HEK293 (cell line): ENCODE data around the gene SYNCRIP.
"Not testable (repeated sequence)": the region's sequence is repeated elsewhere in the genome, so short reads cannot be mapped to it uniquely, and the experiment has no call there.

Source experiments
- CTCF ChIA-PET: fragments of 350-600 bp; formaldehyde crosslinking; extraction: SDS; loops from one replicate; lab custom pipeline; 2021; ENCODE audit warnings: antibody characterized with exemption; lab: Yijun Ruan, JAX
- POLR2A ChIA-PET: fragments of 300-600 bp; formaldehyde crosslinking; extraction: SDS; loops from one replicate; lab custom pipeline; 2020; ENCODE audit warnings: antibody characterized with exemption, inconsistent platforms; lab: Yijun Ruan, JAX
- H3K27ac ChIP-seq: fragments of 200-500 bp; sonication (Bioruptor generic); 2 replicates; pipeline ENCODE4 v1.5.1; 2014; ENCODE audit warnings: low read depth, low read length, control low read depth, inconsistent platforms; ENCODE audit errors: extremely low read depth
- H3K36me3 ChIP-seq, 2 experiments: fragments of 200-500 bp in 1 of 2; sonication (Bioruptor generic) in 1 of 2; 1 replicate in 1 of 2; 2 replicates in 1 of 2; pipeline ENCODE4 v1.5.1; 2014 to 2017; ENCODE audit warnings: inconsistent platforms in 2 of 2, low read length in 2 of 2; ENCODE audit not compliant: control insufficient read depth in 2 of 2, insufficient read depth in 1 of 2
- H3K4me1 ChIP-seq: fragments of 200-500 bp; sonication (Bioruptor generic); 2 replicates; pipeline ENCODE4 v1.5.1; 2014; ENCODE audit warnings: mild to moderate bottlenecking, low read length, inconsistent platforms; ENCODE audit not compliant: control insufficient read depth, insufficient read depth
- H3K4me3 ChIP-seq: 2 replicates; pipeline ENCODE4 v1.5.1; 2011; ENCODE audit warnings: low read depth, mild to moderate bottlenecking, control low read depth, low read length, moderate library complexity
- H3K9me3 ChIP-seq: fragments of 200-500 bp; sonication (Bioruptor generic); 2 replicates; pipeline ENCODE4 v1.5.1; 2014; ENCODE audit warnings: low read depth, low read length, inconsistent platforms; ENCODE audit not compliant: control insufficient read depth, insufficient read depth
- GLI4 ChIP-seq: fragments of 450-650 bp; formaldehyde crosslinking; IDR thresholded peaks from 2 replicates; pipeline ENCODE4 v1.5.1; 2016; ENCODE audit warnings: missing biosample characterization, missing genetic modification characterization
- KLF16 ChIP-seq: fragments of 450-650 bp; formaldehyde crosslinking; IDR thresholded peaks from 2 replicates; pipeline ENCODE4 v1.5.1; 2017; ENCODE audit warnings: missing biosample characterization, missing genetic modification characterization
- KLF7 ChIP-seq: fragments of 450-650 bp; formaldehyde crosslinking; IDR thresholded peaks from 2 replicates; pipeline ENCODE4 v1.5.1; 2016; ENCODE audit warnings: missing biosample characterization, missing genetic modification characterization, borderline replicate concordance
- RBAK ChIP-seq: fragments of 450-650 bp; formaldehyde crosslinking; IDR thresholded peaks from 2 replicates; pipeline ENCODE4 v1.5.1; 2016; ENCODE audit warnings: missing biosample characterization, missing genetic modification characterization
- ZBTB48 ChIP-seq: fragments of 450-650 bp; formaldehyde crosslinking; IDR thresholded peaks from 2 replicates; pipeline ENCODE4 v1.5.1; 2016; ENCODE audit warnings: missing biosample characterization, missing genetic modification characterization
- ZFP41 ChIP-seq: fragments of 450-650 bp; formaldehyde crosslinking; IDR thresholded peaks from 2 replicates; pipeline ENCODE4 v1.5.1; 2016; ENCODE audit warnings: missing biosample characterization, missing genetic modification characterization, borderline replicate concordance
- ZNF202 ChIP-seq: fragments of 450-650 bp; formaldehyde crosslinking; IDR thresholded peaks from 2 replicates; pipeline ENCODE4 v1.5.1; 2016; ENCODE audit warnings: missing biosample characterization, missing genetic modification characterization, borderline replicate concordance
- ZNF26 ChIP-seq: fragments of 450-650 bp; formaldehyde crosslinking; IDR thresholded peaks from 2 replicates; pipeline ENCODE4 v1.5.1; 2016; ENCODE audit warnings: missing biosample characterization, missing genetic modification characterization
- ZNF362 ChIP-seq: fragments of 450-650 bp; formaldehyde crosslinking; IDR thresholded peaks from 2 replicates; pipeline ENCODE4 v1.5.1; 2016; ENCODE audit warnings: missing biosample characterization, missing genetic modification characterization
- ZNF416 ChIP-seq: fragments of 450-650 bp; formaldehyde crosslinking; IDR thresholded peaks from 2 replicates; pipeline ENCODE4 v1.5.1; 2016; ENCODE audit warnings: missing biosample characterization, missing genetic modification characterization
- ZNF555 ChIP-seq: fragments of 450-650 bp; formaldehyde crosslinking; conservative IDR thresholded peaks from 2 replicates; pipeline ENCODE4 v1.5.1; 2017; ENCODE audit warnings: missing biosample characterization, mild to moderate bottlenecking, missing genetic modification characterization, inconsistent platforms
- ZNF558 ChIP-seq: fragments of 450-650 bp; formaldehyde crosslinking; IDR thresholded peaks from 2 replicates; pipeline ENCODE4 v1.5.1; 2016; ENCODE audit warnings: missing biosample characterization, missing genetic modification characterization
- ZNF768 ChIP-seq: fragments of 450-650 bp; formaldehyde crosslinking; IDR thresholded peaks from 2 replicates; pipeline ENCODE4 v1.5.1; 2018; ENCODE audit warnings: missing biosample characterization, mild to moderate bottlenecking, missing genetic modification characterization
- ZNF837 ChIP-seq: fragments of 450-650 bp; formaldehyde crosslinking; IDR thresholded peaks from 2 replicates; pipeline ENCODE4 v1.5.1; 2016; ENCODE audit warnings: missing biosample characterization, missing genetic modification characterization
- TF ChIP-seq, protein P1 (sequence below): fragments of 450-650 bp; formaldehyde crosslinking; conservative IDR thresholded peaks from 2 replicates; pipeline ENCODE4 v1.5.1; 2016; ENCODE audit warnings: low read depth, missing biosample characterization, missing genetic modification characterization
- TF ChIP-seq, protein P2 (sequence below): fragments of 450-650 bp; formaldehyde crosslinking; IDR thresholded peaks from 2 replicates; pipeline ENCODE4 v1.5.1; 2016; ENCODE audit warnings: missing biosample characterization, missing genetic modification characterization

Gene SYNCRIP

DNA sequence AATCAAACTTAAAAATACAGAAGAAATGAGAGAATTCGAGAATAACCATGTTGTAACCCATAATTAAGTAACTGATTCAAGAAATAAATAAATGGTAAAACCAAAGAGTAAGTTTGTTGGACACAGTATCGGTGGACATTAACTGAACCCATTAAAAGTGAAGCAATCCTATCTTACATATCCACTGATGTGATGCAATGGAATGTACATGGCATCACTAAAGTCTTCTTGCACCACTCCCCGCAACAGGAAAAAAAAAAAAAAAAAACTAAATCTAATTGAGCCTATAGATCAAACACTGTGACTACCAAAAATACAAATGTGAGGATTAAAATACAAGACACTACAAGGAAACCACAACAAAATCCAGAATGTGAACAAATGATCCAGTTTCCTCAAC lies 56.9 kb downstream of the SYNCRIP start:
- Histone ChIP-seq H3K36me3 (peaks cover 0 to 3% of the 10 kb centered on the region in 2 experiments; a peak in 2 of 3 replicates), H3K4me3 (no peak overlapping the region), H3K4me1 (peaks cover 2% of the 10 kb centered on the region; the same call in 1 of the 2 replicates), H3K27ac (no peak overlapping the region), H3K9me3 (no peaks in the 10 kb centered on the region)
- CTCF ChIA-PET = interaction anchor here (0.7 to 1.0 kb wide), 2 partner anchors 14 to 49 kb away, joined by 5 to 6 read pairs; no protein-coding TSS in a partner anchor
- TF ChIP-seq ZNF26 (tag by site-specific recombination) (no peak), ZNF837 (tag by site-specific recombination) (no peak), KLF16 (no peak), KLF7 (tag by site-specific recombination) (no peak), ZNF362 (tag by site-specific recombination) (no peak), RBAK (no peak), ZNF768 (tag by site-specific recombination) (no peak), ZNF555 (no peak), ZFP41 (tag by site-specific recombination) (no peak), ZNF416 (no peak)
- TF ChIP-seq, protein P1, sequence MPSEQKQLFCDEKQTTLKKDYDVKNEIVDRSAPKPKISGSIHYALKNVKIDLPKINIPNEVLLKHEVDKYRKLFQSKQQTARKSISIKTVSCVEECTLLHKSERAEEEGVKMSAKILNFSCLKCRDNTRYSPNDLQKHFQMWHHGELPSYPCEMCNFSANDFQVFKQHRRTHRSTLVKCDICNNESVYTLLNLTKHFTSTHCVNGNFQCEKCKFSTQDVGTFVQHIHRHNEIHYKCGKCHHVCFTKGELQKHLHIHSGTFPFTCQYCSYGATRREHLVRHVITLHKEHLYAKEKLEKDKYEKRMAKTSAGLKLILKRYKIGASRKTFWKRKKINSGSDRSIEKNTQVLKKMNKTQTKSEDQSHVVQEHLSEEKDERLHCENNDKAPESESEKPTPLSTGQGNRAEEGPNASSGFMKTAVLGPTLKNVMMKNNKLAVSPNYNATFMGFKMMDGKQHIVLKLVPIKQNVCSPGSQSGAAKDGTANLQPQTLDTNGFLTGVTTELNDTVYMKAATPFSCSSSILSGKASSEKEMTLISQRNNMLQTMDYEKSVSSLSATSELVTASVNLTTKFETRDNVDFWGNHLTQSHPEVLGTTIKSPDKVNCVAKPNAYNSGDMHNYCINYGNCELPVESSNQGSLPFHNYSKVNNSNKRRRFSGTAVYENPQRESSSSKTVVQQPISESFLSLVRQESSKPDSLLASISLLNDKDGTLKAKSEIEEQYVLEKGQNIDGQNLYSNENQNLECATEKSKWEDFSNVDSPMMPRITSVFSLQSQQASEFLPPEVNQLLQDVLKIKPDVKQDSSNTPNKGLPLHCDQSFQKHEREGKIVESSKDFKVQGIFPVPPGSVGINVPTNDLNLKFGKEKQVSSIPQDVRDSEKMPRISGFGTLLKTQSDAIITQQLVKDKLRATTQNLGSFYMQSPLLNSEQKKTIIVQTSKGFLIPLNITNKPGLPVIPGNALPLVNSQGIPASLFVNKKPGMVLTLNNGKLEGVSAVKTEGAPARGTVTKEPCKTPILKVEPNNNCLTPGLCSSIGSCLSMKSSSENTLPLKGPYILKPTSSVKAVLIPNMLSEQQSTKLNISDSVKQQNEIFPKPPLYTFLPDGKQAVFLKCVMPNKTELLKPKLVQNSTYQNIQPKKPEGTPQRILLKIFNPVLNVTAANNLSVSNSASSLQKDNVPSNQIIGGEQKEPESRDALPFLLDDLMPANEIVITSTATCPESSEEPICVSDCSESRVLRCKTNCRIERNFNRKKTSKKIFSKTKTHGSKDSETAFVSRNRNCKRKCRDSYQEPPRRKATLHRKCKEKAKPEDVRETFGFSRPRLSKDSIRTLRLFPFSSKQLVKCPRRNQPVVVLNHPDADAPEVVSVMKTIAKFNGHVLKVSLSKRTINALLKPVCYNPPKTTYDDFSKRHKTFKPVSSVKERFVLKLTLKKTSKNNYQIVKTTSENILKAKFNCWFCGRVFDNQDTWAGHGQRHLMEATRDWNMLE (tag by site-specific recombination) = no peak
- POLR2A ChIA-PET = no interaction called here

- H3K9me3 ChIP-seq = not testable (repeated sequence)
These were observed 59.9 kb downstream of the SYNCRIP start for GRCh38 chr6:85582832-85583231.

DNA sequence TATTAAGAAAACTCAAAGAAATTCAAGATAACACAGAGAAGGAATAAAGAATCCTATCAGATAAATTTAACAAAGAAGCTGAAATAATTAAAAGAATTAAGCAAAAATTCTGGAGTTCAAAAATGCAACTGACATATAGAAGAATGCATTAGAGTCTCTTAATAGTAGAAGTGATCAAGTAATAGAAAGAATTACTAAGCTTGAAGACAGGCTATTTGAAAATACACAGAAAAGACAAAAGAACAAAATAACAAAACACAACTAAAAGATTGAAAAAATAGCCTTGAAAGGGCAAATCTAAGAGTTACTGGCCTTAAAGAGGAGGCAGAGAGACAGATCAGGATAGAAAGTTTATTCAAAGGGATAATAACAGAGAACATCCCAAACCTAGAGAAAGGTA lies 61.1 kb downstream of the SYNCRIP start:
- Histone ChIP-seq H3K36me3 (no peaks in the 10 kb centered on the region), H3K27ac (no peak overlapping the region), H3K4me3 (no peak overlapping the region), H3K4me1 (peaks cover 8% of the 10 kb centered on the region), H3K9me3 (no peaks in the 10 kb centered on the region)
- POLR2A ChIA-PET = interaction anchor here (2.5 kb wide), 1 partner anchor 97 kb away, joined by 7 read pairs; no protein-coding TSS in a partner anchor
- CTCF ChIA-PET = no interaction called here
- no peak for TF ChIP-seq ZBTB48 (tag by site-specific recombination)
- no peak for TF ChIP-seq GLI4 (tag by site-specific recombination)
- TF ChIP-seq, protein P2, sequence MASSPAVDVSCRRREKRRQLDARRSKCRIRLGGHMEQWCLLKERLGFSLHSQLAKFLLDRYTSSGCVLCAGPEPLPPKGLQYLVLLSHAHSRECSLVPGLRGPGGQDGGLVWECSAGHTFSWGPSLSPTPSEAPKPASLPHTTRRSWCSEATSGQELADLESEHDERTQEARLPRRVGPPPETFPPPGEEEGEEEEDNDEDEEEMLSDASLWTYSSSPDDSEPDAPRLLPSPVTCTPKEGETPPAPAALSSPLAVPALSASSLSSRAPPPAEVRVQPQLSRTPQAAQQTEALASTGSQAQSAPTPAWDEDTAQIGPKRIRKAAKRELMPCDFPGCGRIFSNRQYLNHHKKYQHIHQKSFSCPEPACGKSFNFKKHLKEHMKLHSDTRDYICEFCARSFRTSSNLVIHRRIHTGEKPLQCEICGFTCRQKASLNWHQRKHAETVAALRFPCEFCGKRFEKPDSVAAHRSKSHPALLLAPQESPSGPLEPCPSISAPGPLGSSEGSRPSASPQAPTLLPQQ (tag by site-specific recombination) = no peak
- TF ChIP-seq, protein P1 (tag by site-specific recombination) = no peak
- TF ChIP-seq ZNF558 (tag by site-specific recombination) = no peak
- no peak for TF ChIP-seq ZNF202 (tag by site-specific recombination)

More at GRCh38 chr6:85582832-85583231, 59.9 kb downstream of the SYNCRIP start:
- H3K36me3 ChIP-seq, CTCF ChIA-PET, H3K4me1 ChIP-seq, H3K27ac ChIP-seq, H3K4me3 ChIP-seq, POLR2A ChIA-PET: not testable (repeated sequence)
